NCI-H2029 (cell line): ENCODE data around the gene ARMH2.
"Not testable (repeated sequence)": the region's sequence is repeated elsewhere in the genome, so short reads cannot be mapped to it uniquely, and the experiment has no call there.

ENCODE experiments used
- DNase-seq: peaks from one replicate; lab custom pipeline; 2025; lab: John Stamatoyannopoulos, UW

The ARMH2 gene

GRCh38 chr6:24818346-24818745 lies 19.6 kb upstream of the ARMH2 start:
- no peak for DNase-seq

DNA sequence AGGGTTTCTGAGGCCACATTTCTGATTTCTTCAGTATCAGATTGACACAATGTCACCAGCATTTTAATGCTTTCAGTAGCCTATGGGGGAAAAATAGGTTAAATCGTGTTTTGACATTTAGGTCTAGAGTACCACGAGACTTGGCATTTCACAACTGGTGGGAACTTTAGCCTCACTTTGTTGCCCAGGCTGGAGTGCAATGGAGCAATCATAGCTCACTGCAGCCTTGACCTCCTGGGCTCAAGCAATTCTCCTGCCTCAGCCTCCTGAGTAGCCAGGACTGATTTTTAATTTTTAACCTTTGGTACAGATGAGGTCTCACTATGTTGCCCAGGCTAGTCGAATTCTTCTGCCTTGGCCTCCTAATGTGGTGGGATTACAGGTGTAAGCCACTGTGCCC lies 11.0 kb upstream of the ARMH2 start:
- DNase-seq = no peak

GRCh38 chr6:24807584-24807983 lies 8.9 kb upstream of the ARMH2 start:
- DNase-seq = no peak

DNA sequence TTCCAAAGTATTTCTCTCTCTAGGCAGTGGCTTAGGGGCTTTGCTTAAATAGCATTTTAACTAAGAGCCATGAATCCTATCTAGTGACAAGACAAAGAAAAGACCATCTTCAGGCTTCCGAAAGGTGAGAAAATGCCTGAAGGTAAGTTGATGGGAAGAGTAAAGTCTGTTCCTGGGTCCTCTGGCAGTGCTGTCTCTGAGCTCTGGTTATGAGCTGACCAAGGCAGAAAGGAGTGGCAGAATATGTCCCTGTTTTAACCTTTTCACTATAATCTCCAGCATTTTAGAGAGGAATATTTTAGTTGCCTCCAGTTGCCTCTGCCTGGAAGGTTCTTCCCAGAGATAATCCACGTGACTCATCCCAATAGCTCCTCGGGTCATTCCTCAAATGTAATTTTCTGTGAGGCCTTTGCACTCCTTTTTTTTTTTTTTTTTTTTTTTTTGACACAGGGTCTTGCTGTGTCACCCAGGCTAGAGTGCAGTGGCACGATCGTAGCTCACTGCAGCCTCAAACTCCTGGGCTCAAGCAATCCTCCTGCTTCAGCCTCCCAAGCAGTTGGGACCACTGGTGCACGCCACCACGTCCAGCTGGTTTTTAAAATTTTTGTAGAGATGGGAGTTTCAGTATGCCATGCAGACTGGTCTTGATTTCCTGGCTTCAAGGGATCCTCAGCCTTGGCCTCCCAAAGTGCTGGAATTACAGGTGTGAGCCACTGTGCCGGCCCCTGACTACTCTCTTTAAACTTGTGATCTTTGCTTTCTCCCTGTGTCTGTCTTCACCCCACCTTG lies 3.7 kb upstream of the ARMH2 start:
- no peak for DNase-seq

DNA sequence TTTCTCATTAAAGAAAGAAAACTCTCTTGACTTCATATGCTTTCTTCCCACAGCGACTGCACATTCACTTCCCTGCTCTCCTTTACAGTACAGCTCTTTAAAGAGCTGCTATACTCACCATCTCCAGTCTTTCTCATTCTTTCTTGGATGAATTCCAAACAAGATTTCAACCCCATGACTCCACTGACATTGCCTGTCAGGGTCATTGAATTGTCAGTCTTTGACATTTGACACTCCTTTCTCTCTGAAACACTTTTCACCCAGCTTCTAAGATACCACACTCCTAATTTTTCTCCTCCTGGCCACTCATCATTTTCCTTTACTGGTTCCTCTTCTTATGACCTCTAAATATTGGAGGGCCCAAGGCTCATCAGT lies 811 bp upstream of the ARMH2 start:
- DNase-seq = no peak

- no peak for DNase-seq
Measured at GRCh38 chr6:24797596-24798216, 1.0 kb downstream of the ARMH2 start.

GRCh38 chr6:24796616-24797290 lies 2.0 kb downstream of the ARMH2 start:
- DNase-seq = no peak

GRCh38 chr6:24795106-24795505 lies 3.6 kb downstream of the ARMH2 start:
- DNase-seq = no peak

GRCh38 chr6:24788031-24788665 lies 10.6 kb downstream of the ARMH2 start:
- DNase-seq = no peak

DNA sequence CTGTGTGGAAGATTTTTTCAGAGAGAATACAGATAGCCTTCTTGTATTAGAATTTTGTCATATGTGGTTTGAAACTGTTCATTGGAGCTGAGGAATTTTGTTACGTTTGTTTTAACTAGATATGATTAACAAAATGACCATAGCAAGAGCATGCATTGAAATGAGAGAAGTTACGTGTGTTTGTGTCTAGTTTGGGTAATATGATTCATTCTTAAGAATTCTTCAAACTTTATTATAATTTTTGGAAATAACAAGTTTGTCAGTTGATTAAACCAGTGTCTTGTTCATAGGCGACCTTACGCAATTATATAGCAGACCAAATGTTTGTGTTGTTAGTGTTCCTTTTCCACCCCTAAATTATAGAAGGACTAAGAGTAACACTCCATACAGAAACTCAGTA lies 18.5 kb downstream of the ARMH2 start:
- DNase-seq = no peak

GRCh38 chr6:24779416-24780016 lies 19.2 kb downstream of the ARMH2 start:
- DNase-seq = no peak

GRCh38 chr6:24778878-24779277 lies 19.8 kb downstream of the ARMH2 start:
- DNase-seq = no peak

DNA sequence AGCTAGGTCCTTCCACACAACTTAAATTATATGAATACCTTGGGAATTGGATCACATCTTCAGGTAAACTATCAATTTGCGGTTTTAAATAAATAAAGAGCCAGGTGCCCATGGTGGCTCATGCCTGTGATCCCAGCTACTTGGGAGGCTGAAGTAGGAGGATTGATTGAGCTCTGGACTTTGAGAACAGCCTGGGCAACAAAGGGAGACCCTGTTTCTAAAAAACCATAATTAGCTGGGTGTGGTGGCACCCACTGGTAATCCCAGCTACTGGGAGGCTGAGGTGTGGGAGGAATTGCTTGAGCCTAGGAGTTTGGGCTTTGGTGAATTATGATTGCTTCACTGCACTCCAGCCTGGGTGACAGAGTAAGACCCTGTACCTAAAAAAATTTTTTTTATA lies 20.6 kb downstream of the ARMH2 start:
- DNase-seq = no peak

- no peak for DNase-seq
Measured at GRCh38 chr6:24777227-24777626, 21.5 kb downstream of the ARMH2 start.

DNA sequence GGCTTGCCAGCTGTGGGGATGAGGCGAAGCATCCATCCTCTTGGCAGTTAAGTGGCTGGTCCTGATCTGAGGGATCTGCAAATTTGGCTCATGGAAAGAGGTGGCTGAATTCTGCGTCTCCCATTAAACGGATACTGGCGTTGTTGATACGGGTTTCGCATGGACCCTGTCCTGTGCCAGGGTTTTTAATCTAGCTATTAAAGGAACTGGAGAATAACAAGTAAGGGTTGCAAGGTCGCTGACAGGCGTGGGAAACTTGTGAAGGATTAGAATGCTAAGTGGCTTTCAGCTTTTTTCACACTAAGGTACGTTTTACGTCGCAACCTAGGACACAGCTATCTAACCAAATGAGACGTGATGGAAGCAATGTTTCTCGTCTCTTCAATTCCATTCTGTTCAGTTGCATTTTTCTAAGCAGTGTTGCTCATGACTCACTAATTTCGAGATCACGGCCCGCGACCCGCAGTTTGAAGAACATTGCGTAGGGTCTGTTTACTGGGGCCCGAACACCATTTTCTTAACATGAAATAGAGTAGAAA lies 23.1 kb downstream of the ARMH2 start:
- no peak for DNase-seq

- peak; percentile 98 for DNase-seq
Measured at GRCh38 chr6:24774696-24775519, 23.8 kb downstream of the ARMH2 start, which contains the start of gene GMNN. Gene GMNN, plus strand, starts transcription at chr6:24774937. Its CDS starts 2,310 bp downstream, at chr6:24777247.

DNA sequence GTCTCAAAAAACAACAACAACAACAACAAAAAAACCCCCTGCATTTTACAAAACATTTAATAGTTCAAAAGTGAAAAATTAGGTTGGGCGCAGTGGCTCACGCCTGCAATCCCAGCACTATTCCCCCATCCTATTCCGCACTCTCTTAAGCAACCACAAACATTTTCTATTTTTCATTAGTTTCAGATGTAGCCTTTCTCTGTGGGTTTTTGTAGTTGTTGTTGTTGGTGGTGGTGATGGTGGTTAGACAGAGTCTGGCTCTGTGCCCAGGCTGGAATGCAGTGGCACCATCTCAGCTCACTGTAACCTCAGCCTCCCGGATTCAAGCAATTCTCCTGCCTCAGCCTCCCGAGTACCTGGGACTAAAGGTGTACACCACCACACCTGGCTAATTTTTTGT lies 30.4 kb downstream of the ARMH2 start:
- DNase-seq = no peak

GRCh38 chr6:24766680-24767462 lies 31.8 kb downstream of the ARMH2 start:
- no peak for DNase-seq

- not testable (repeated sequence) for DNase-seq
Measured at GRCh38 chr6:24765968-24766367, 32.7 kb downstream of the ARMH2 start.
